ENCODE data around the gene SVEP1. TPM values are rescaled to one million over a fixed set of nuclear protein-coding genes. Genes with fewer than 3 reads are reported as not detected.

Gene SVEP1
- total RNA-seq, 4 donors from 2014 or later = 53.8 to 97.8 (median 78.8) TPM

DNA sequence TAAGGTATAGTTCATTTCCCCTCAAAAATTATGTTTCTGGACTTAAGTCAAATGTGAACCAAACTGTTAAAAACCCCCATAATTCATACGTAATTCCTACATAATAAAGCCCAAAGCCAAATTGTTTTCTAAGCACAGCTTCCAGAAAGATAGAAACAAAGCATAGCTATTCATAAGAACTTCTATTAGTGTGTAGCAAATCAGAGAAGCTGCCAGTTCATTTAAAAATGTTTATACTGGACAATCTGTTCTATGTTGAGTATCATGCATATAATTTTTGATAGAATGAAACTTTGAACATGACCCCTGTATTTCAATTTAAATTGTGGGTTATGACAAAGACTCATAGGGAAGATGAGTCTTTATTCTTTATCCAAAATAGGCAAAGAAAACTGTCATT, 122.9 kb downstream of the SVEP1 start:
- Histone ChIP-seq H3K36me3 (peaks cover 0 to 5% (median 0%) of the 10 kb centered on the region in 3 donors), H3K4me1 (no peaks in the 10 kb centered on the region), H3K4me3 (no peak overlapping the region), H3K27me3 (no peaks in the 10 kb centered on the region), H3K9me3 (no peaks in the 10 kb centered on the region), H3K27ac (no peak overlapping the region)
- WGBS, 2 donors = 0 to 34% methylated on average over 1 of the region's 1 CpG
- no peak for DNase-seq (ENCODE audit: low spot score in 2 of 2)
- TF ChIP-seq POLR2A (IDR thresholded peaks at IDR 0.05) (no peak), EP300 (IDR thresholded peaks at IDR 0.05) (no peak), CTCF (IDR thresholded peaks at IDR 0.05) (no peak)

DNA sequence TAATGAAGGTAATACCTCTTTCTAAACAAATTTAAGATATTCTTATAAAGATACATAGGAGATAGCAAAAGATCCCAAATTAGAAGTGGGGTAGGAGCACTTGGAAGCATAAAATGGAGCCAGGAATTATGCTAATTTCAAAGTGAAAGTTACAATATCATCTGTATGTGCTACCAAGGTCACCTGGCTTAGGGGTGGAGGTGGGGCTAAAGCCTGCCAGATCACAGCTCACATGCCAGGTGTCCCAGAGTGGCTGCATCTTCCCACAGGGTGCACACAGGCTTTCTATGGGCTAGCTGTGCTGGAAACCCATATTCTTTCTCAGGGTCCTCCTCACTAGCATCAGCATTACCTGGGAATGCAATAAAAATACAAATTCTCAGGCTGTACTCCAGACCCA, 123.7 kb downstream of the SVEP1 start:
- TF ChIP-seq CTCF (IDR thresholded peaks at IDR 0.05) (no peak), POLR2A (IDR thresholded peaks at IDR 0.05) (no peak), EP300 (IDR thresholded peaks at IDR 0.05) (no peak)
- Histone ChIP-seq H3K36me3 (peaks cover 0 to 5% (median 0%) of the 10 kb centered on the region in 3 donors), H3K9me3 (no peaks in the 10 kb centered on the region), H3K4me3 (no peak overlapping the region), H3K27me3 (no peaks in the 10 kb centered on the region), H3K4me1 (no peaks in the 10 kb centered on the region), H3K27ac (no peak overlapping the region)
- DNase-seq (ENCODE audit: low spot score in 2 of 2) = no peak

DNA sequence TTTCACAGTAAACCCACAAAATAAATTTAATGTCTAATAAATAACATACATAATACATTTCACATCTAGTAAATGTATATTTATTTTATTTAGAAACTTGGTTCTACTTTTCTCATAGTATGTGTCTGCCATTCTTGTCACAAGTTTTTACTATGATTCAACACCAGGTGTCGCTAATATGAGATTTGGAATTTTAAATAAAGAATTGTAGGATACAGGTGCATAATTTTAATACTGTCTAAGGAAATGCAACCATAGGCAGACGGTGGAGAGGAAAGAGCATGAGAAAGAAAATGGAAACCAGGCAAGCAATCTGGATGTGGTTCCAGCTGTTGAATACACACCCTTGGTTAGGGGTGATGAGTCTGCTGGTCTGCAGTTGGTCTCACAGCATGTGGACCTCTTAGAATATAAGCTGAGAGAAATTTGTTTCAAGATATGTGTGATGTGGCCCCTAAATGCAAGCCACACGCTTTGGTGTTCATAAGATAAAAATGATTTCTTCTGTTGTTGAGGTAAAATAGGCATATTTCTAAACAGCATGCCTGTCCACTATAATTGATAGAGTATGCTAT, 127.2 kb downstream of the SVEP1 start:
- no peak overlapping the region for H3K4me3 ChIP-seq
- peaks cover 0 to 14% (median 0%) of the 10 kb centered on the region in 3 donors for H3K36me3 ChIP-seq
- H3K4me1 ChIP-seq = no peaks in the 10 kb centered on the region
- no peak for DNase-seq (ENCODE audit: low spot score in 2 of 2)
- no peaks in the 10 kb centered on the region for H3K9me3 ChIP-seq
- TF ChIP-seq CTCF (IDR thresholded peaks at IDR 0.05) = peak; percentile 22 to 52 (median 26)
- TF ChIP-seq POLR2A (IDR thresholded peaks at IDR 0.05) = no peak
- no peak for TF ChIP-seq EP300 (IDR thresholded peaks at IDR 0.05)
- no peaks in the 10 kb centered on the region for H3K27me3 ChIP-seq
- no peak overlapping the region for H3K27ac ChIP-seq
- WGBS, 2 donors = 32 to 38% methylated on average over 3 of the region's 3 CpGs

GRCh38 chr9:110451726-110452125, 127.8 kb downstream of the SVEP1 start:
- TF ChIP-seq CTCF (IDR thresholded peaks at IDR 0.05) = no peak
- no peak for TF ChIP-seq POLR2A (IDR thresholded peaks at IDR 0.05)
- TF ChIP-seq EP300 (IDR thresholded peaks at IDR 0.05) = no peak
- no peak overlapping the region for H3K27ac ChIP-seq
- 29 to 43% methylated on average over 2 of the region's 2 CpGs for WGBS, 2 donors
- H3K27me3 ChIP-seq = no peaks in the 10 kb centered on the region
- no peaks in the 10 kb centered on the region for H3K4me1 ChIP-seq
- H3K4me3 ChIP-seq = no peak overlapping the region
- no peak for DNase-seq (ENCODE audit: low spot score in 2 of 2)
- no peaks in the 10 kb centered on the region for H3K9me3 ChIP-seq
- H3K36me3 ChIP-seq = peaks cover 0 to 20% (median 0%) of the 10 kb centered on the region in 3 donors

DNA sequence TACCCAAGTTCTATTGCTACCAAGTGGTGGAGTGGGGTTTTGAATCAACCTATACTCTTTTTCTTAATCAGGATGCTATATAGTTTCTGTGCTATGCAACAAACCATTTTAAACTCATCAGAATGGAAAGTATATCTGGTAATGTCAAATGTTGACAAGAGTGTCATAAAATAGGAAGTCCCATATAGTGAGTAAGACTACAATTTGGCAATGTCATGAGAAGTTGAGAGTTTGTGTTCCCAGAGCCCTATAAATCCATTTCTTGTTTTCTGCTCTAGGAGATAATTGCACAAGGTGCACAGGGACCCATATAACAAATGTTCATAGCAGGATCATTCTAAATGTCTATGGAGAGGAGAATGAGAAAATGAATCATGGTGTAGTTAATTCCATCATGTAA, 132.1 kb downstream of the SVEP1 start:
- Histone ChIP-seq H3K27ac (no peak overlapping the region), H3K27me3 (no peaks in the 10 kb centered on the region), H3K9me3 (peaks cover 0 to 6% (median 0%) of the 10 kb centered on the region in 4 donors), H3K4me1 (no peaks in the 10 kb centered on the region), H3K36me3 (peaks cover 0 to 33% (median 0%) of the 10 kb centered on the region in 3 donors), H3K4me3 (no peak overlapping the region)
- TF ChIP-seq POLR2A (IDR thresholded peaks at IDR 0.05) (no peak), EP300 (IDR thresholded peaks at IDR 0.05) (no peak), CTCF (IDR thresholded peaks at IDR 0.05) (no peak)
- no peak for DNase-seq (ENCODE audit: low spot score in 2 of 2)
